Measurements from ENCODE around the gene PACRG.

PACRG gene

GRCh38 chr6:163036160-163036645 is 308.4 kb downstream of the PACRG start:
- Histone ChIP-seq H3K4me2 (ENCODE audit: low read depth, low read length, poor library complexity, severe bottlenecking) (no peak overlapping the region), H3K9me3 (ENCODE audit: insufficient read depth, low read length) (no peaks in the 10 kb centered on the region), H3K79me2 (ENCODE audit: insufficient read depth, low read length) (no peaks in the 10 kb centered on the region), H3K9ac (ENCODE audit: low read length) (no peak overlapping the region), H3K9me2 (replicated peaks; ENCODE audit: insufficient read depth, low read length) (no peaks in the 10 kb centered on the region), H3K4me3 (ENCODE audit: insufficient read depth, low read length, poor library complexity, severe bottlenecking) (no peak overlapping the region), H3F3A (ENCODE audit: insufficient read depth) (no peaks in the 10 kb centered on the region), H3K27me3 (ENCODE audit: low read length) (no peaks in the 10 kb centered on the region), H3K27ac (ENCODE audit: low read depth, low read length) (no peak overlapping the region), H3K36me3 (ENCODE audit: low read length) (no peaks in the 10 kb centered on the region), H4K20me1 (ENCODE audit: low read depth, low read length) (no peaks in the 10 kb centered on the region), H2AFZ (ENCODE audit: low read depth, low read length, severe bottlenecking) (no peak overlapping the region)
- TF ChIP-seq EZH2phosphoT487 (conservative IDR thresholded peaks at IDR 0.05; ENCODE audit: low read length) = no peak
- TF ChIP-seq, protein P1, sequence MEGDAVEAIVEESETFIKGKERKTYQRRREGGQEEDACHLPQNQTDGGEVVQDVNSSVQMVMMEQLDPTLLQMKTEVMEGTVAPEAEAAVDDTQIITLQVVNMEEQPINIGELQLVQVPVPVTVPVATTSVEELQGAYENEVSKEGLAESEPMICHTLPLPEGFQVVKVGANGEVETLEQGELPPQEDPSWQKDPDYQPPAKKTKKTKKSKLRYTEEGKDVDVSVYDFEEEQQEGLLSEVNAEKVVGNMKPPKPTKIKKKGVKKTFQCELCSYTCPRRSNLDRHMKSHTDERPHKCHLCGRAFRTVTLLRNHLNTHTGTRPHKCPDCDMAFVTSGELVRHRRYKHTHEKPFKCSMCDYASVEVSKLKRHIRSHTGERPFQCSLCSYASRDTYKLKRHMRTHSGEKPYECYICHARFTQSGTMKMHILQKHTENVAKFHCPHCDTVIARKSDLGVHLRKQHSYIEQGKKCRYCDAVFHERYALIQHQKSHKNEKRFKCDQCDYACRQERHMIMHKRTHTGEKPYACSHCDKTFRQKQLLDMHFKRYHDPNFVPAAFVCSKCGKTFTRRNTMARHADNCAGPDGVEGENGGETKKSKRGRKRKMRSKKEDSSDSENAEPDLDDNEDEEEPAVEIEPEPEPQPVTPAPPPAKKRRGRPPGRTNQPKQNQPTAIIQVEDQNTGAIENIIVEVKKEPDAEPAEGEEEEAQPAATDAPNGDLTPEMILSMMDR (IDR thresholded peaks at IDR 0.05; ENCODE audit: insufficient read depth, low read length, poor library complexity, severe bottlenecking) = no peak

DNA sequence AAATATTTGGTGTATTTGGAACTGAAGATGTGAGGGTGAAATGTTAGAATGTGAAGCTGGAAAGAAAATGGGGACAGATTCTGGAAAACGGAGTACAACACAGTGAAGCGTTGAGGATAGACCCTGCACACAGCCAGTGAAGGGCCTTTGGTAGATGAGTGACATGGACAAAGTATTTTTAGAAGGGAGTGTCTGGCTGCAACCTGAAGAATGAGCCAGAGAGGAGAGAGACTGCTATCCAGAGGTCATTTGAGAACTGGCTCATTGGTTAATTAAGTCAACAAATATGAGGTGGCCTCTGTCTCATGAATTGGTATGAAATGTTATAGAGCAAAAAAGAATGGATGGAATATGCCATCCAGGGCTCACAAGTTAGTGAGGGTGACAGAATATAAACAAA is 310.5 kb downstream of the PACRG start:
- TF ChIP-seq EZH2phosphoT487 (conservative IDR thresholded peaks at IDR 0.05; ENCODE audit: low read length) = no peak
- TF ChIP-seq, protein P1 (IDR thresholded peaks at IDR 0.05; ENCODE audit: insufficient read depth, low read length, poor library complexity, severe bottlenecking) = no peak
- Histone ChIP-seq H3K36me3 (ENCODE audit: low read length) (no peaks in the 10 kb centered on the region), H3F3A (ENCODE audit: insufficient read depth) (no peaks in the 10 kb centered on the region), H3K4me2 (ENCODE audit: low read depth, low read length, poor library complexity, severe bottlenecking) (no peak overlapping the region), H3K9me3 (ENCODE audit: insufficient read depth, low read length) (no peaks in the 10 kb centered on the region), H3K9me2 (replicated peaks; ENCODE audit: insufficient read depth, low read length) (no peaks in the 10 kb centered on the region), H3K27ac (ENCODE audit: low read depth, low read length) (no peak overlapping the region), H2AFZ (ENCODE audit: low read depth, low read length, severe bottlenecking) (no peak overlapping the region), H3K27me3 (ENCODE audit: low read length) (no peaks in the 10 kb centered on the region), H3K79me2 (ENCODE audit: insufficient read depth, low read length) (no peaks in the 10 kb centered on the region), H4K20me1 (ENCODE audit: low read depth, low read length) (no peaks in the 10 kb centered on the region), H3K4me3 (ENCODE audit: insufficient read depth, low read length, poor library complexity, severe bottlenecking) (no peak overlapping the region), H3K9ac (ENCODE audit: low read length) (no peak overlapping the region)

- H3K27me3 ChIP-seq (ENCODE audit: low read length) = no peaks in the 10 kb centered on the region
- H3K27ac ChIP-seq (ENCODE audit: low read depth, low read length) = no peak overlapping the region
- no peaks in the 10 kb centered on the region for H3K36me3 ChIP-seq (ENCODE audit: low read length)
- no peak for TF ChIP-seq EZH2phosphoT487 (conservative IDR thresholded peaks at IDR 0.05; ENCODE audit: low read length)
- TF ChIP-seq, protein P1 (IDR thresholded peaks at IDR 0.05; ENCODE audit: insufficient read depth, low read length, poor library complexity, severe bottlenecking) = no peak
- H3K9ac ChIP-seq (ENCODE audit: low read length) = no peak overlapping the region
- H2AFZ ChIP-seq (ENCODE audit: low read depth, low read length, severe bottlenecking) = no peak overlapping the region
- H3K9me2 ChIP-seq (replicated peaks; ENCODE audit: insufficient read depth, low read length) = no peaks in the 10 kb centered on the region
- H4K20me1 ChIP-seq (ENCODE audit: low read depth, low read length) = no peaks in the 10 kb centered on the region
- no peaks in the 10 kb centered on the region for H3F3A ChIP-seq (ENCODE audit: insufficient read depth)
- no peak overlapping the region for H3K4me2 ChIP-seq (ENCODE audit: low read depth, low read length, poor library complexity, severe bottlenecking)
- no peak overlapping the region for H3K4me3 ChIP-seq (ENCODE audit: insufficient read depth, low read length, poor library complexity, severe bottlenecking)
- no peaks in the 10 kb centered on the region for H3K79me2 ChIP-seq (ENCODE audit: insufficient read depth, low read length)
- no peaks in the 10 kb centered on the region for H3K9me3 ChIP-seq (ENCODE audit: insufficient read depth, low read length)
Observed at GRCh38 chr6:163048345-163048744, 320.6 kb downstream of the PACRG start.
